Testis (tissue), 2 donors: ENCODE data around the gene IGFBPL1.

Experiments
- CTCF ChIP-seq, 3 experiments: fragments of 450-650 bp in 2 of 3; fragments of 200-600 bp in 1 of 3; sonication (generic) in 1 of 3; IDR thresholded peaks; one replicate each; pipeline ENCODE4 v1.5.1; 2016 to 2019; ENCODE audit warnings: antibody characterized with exemption in 3 of 3, mild to moderate bottlenecking in 2 of 3, moderate library complexity in 1 of 3
- POLR2A ChIP-seq: fragments of 450-650 bp; IDR thresholded peaks from one replicate; pipeline ENCODE4 v1.6.1; 2017; ENCODE audit warnings: antibody characterized with exemption, mild to moderate bottlenecking, moderate library complexity

GRCh38 chr9:38375572-38375963 lies 48.7 kb downstream of the IGFBPL1 start:
- TF ChIP-seq CTCF (IDR thresholded peaks at IDR 0.05), result no peak
- no peak for TF ChIP-seq POLR2A
